Endothelial cell (in vitro differentiated cells): ENCODE results near the gene CORO2B. TPM values are rescaled to one million over a fixed set of nuclear protein-coding genes. Genes with fewer than 3 reads are reported as not detected.

Experiments
- DNase-seq: peaks from one replicate; pipeline ENCODE4 v3.0.0; 2021; ENCODE audit warnings: low spot score
- H3K27ac Mint-ChIP-seq: one replicate; pipeline ENCODE4 v1.8.0; 2021; ENCODE audit warnings: mixed read lengths, inconsistent platforms; ENCODE audit not compliant: unreplicated experiment
- H3K27me3 Mint-ChIP-seq: one replicate; pipeline ENCODE4 v1.8.0; 2021; ENCODE audit warnings: mild to moderate bottlenecking, moderate library complexity, mixed read lengths, inconsistent platforms; ENCODE audit not compliant: unreplicated experiment
- H3K36me3 Mint-ChIP-seq: one replicate; pipeline ENCODE4 v1.8.0; 2021; ENCODE audit warnings: mild to moderate bottlenecking, low read depth, mixed read lengths, inconsistent platforms; ENCODE audit not compliant: unreplicated experiment
- H3K4me1 Mint-ChIP-seq: one replicate; pipeline ENCODE4 v1.8.0; 2021; ENCODE audit warnings: mild to moderate bottlenecking, mixed read lengths, inconsistent platforms; ENCODE audit not compliant: unreplicated experiment
- H3K4me3 Mint-ChIP-seq: one replicate; pipeline ENCODE4 v1.8.0; 2021; ENCODE audit warnings: mild to moderate bottlenecking, mixed read lengths, inconsistent platforms; ENCODE audit not compliant: unreplicated experiment
- H3K9me3 Mint-ChIP-seq: one replicate; pipeline ENCODE4 v1.8.0; 2021; ENCODE audit warnings: mixed read lengths, inconsistent platforms; ENCODE audit not compliant: unreplicated experiment
- CTCF ChIP-seq: fragments of 200-600 bp; sonication (generic); IDR thresholded peaks from one replicate; pipeline ENCODE4 v1.5.0; 2021; ENCODE audit warnings: antibody characterized with exemption; ENCODE audit not compliant: unreplicated experiment
- total RNA-seq: library from RNA; stranded (reverse); fragmentation: NEBNext Ultra II Directional; extraction: Animal tissue kit (Norgen Biotek cat#: 25700); gene quantifications from one replicate; pipeline ENCODE4 v1.2.1, GENCODE V29; 2021; ENCODE audit not compliant: unreplicated experiment

Gene CORO2B
- total RNA-seq, 1 donor from 2014 or later = 71.7 TPM

- Mint-ChIP-seq H3K27me3 (peaks cover 1% of the 10 kb centered on the region), H3K9me3 (no peaks in the 10 kb centered on the region), H3K36me3 (peaks cover 22% of the 10 kb centered on the region), H3K27ac (no peak overlapping the region), H3K4me1 (peaks cover 9% of the 10 kb centered on the region), H3K4me3 (no peak overlapping the region)
- no peak for TF ChIP-seq CTCF
- no peak for DNase-seq
Measured at GRCh38 chr15:68658641-68659358, 80.0 kb downstream of the CORO2B start.

GRCh38 chr15:68663526-68663925, 84.7 kb downstream of the CORO2B start:
- Mint-ChIP-seq H3K27ac (no peak overlapping the region), H3K27me3 (peaks cover 2% of the 10 kb centered on the region), H3K9me3 (no peaks in the 10 kb centered on the region), H3K4me1 (peaks cover 39% of the 10 kb centered on the region), H3K36me3 (peaks cover 28% of the 10 kb centered on the region), H3K4me3 (peak overlapping the region; percentile 29)
- no peak for TF ChIP-seq CTCF
- no peak for DNase-seq

- Mint-ChIP-seq H3K36me3 (peaks cover 24% of the 10 kb centered on the region), H3K27me3 (peaks cover 2% of the 10 kb centered on the region), H3K27ac (peak overlapping the region; percentile 96), H3K4me1 (peaks cover 42% of the 10 kb centered on the region), H3K9me3 (no peaks in the 10 kb centered on the region), H3K4me3 (no peak overlapping the region)
- no peak for TF ChIP-seq CTCF
- DNase-seq = peak; percentile 38
Measured at GRCh38 chr15:68666120-68666811, 87.5 kb downstream of the CORO2B start.

- no peaks in the 10 kb centered on the region for H3K9me3 Mint-ChIP-seq
- peaks cover 42% of the 10 kb centered on the region for H3K4me1 Mint-ChIP-seq
- DNase-seq = no peak
- TF ChIP-seq CTCF = no peak
- peaks cover 2% of the 10 kb centered on the region for H3K27me3 Mint-ChIP-seq
- no peak overlapping the region for H3K4me3 Mint-ChIP-seq
- peaks cover 24% of the 10 kb centered on the region for H3K36me3 Mint-ChIP-seq
- H3K27ac Mint-ChIP-seq = peak overlapping the region; percentile 96
Measured at GRCh38 chr15:68666812-68667450, 88.1 kb downstream of the CORO2B start.
